ENCODE results near the gene FBXO46. TPM values are rescaled to one million over a fixed set of nuclear protein-coding genes. Genes with fewer than 3 reads are reported as not detected.

The FBXO46 gene
- total RNA-seq, 2 donors from 2014 or later: 9.9 to 15.0 TPM

DNA sequence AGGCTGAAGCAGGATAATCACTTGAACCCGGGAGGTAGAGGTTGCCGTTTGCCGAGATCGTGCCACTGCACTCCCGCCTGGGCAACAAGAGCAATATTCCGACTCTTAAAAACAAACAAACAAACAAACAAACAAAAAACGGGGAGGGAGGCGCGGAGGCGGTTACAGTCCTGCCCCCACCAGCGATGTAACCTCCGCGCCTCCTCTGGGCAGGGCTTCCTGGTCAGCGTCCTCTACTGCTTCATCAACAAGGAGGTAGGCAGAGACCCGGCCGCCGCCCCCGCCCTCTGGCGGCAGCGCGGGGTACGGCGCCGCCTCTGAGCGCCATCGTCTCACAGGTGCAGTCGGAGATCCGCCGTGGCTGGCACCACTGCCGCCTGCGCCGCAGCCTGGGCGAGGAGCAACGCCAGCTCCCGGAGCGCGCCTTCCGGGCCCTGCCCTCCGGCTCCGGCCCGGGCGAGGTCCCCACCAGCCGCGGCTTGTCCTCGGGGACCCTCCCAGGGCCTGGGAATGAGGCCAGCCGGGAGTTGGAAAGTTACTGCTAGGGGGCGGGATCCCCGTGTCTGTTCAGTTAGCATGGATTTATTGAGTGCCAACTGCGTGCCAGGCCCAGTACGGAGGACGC is 49.2 kb downstream of the FBXO46 start:
- ATAC-seq (ENCODE audit: insufficient number of reproducible peaks, low FRiP score, low read depth) (peak; percentile 86), DNase-seq (ENCODE audit: low spot score) (peak; percentile 41)
- peaks cover 11% of the 10 kb centered on the region for H3K27me3 ChIP-seq (replicated peaks; ENCODE audit: insufficient read depth)
- peaks cover 4 to 18% of the 10 kb centered on the region in 2 donors for H3K4me1 ChIP-seq (ENCODE audit: control insufficient read depth in 1 of 2, low read depth in 2 of 2)
- peak overlapping the region; percentile 69 for H3K4me3 ChIP-seq
- TF ChIP-seq, protein P1, sequence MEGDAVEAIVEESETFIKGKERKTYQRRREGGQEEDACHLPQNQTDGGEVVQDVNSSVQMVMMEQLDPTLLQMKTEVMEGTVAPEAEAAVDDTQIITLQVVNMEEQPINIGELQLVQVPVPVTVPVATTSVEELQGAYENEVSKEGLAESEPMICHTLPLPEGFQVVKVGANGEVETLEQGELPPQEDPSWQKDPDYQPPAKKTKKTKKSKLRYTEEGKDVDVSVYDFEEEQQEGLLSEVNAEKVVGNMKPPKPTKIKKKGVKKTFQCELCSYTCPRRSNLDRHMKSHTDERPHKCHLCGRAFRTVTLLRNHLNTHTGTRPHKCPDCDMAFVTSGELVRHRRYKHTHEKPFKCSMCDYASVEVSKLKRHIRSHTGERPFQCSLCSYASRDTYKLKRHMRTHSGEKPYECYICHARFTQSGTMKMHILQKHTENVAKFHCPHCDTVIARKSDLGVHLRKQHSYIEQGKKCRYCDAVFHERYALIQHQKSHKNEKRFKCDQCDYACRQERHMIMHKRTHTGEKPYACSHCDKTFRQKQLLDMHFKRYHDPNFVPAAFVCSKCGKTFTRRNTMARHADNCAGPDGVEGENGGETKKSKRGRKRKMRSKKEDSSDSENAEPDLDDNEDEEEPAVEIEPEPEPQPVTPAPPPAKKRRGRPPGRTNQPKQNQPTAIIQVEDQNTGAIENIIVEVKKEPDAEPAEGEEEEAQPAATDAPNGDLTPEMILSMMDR (IDR thresholded peaks at IDR 0.05): peak; percentile 98
- no peaks in the 10 kb centered on the region for H3K9me3 ChIP-seq
- peak overlapping the region; percentile 67 to 69 for H3K27ac ChIP-seq
- peaks cover 5% of the 10 kb centered on the region for H3K36me3 ChIP-seq

DNA sequence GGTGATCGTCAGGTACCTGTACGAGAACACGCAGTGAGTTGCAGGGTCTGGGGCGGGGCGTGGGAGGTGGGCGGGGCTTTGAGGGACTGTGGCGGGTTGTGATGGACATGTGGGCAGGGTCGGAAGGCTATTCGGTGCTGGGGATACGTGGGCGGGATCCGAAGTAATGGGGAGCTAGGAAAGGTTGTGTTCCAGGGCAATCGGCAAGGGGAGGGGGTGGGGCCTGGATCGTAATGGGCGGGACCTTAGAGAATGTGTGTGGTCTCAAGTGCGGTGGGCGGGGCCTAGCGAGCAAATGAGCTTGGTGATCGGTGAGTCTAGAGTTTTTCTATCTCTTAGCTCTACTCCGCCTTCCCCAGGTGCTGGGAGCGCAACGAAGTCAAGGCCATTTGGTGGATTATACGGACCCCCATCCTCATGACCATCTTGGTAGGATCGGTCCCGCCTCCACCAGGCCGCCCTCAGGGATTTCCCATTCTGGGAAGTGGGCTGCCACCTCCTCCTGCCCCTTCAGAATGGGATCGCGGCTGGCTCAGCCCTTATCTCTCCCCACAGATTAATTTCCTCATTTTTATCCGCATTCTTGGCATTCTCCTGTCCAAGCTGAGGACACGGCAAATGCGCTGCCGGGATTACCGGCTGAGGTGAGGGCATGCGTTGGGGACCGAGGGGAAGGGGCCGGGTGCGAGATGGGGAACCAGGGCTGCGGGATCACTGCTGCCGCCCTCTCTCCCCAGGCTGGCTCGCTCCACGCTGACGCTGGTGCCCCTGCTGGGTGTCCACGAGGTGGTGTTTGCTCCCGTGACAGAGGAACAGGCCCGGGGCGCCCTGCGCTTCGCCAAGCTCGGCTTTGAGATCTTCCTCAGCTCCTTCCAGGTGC is 53.1 kb downstream of the FBXO46 start:
- Histone ChIP-seq H3K9me3 (no peaks in the 10 kb centered on the region), H3K36me3 (no peaks in the 10 kb centered on the region), H3K27me3 (replicated peaks; ENCODE audit: insufficient read depth) (peaks cover 11% of the 10 kb centered on the region), H3K27ac (no peak overlapping the region), H3K4me1 (ENCODE audit: control insufficient read depth in 1 of 2, low read depth in 2 of 2) (peaks cover 4 to 18% of the 10 kb centered on the region in 2 donors), H3K4me3 (peak overlapping the region; percentile 43)
- DNase-seq (ENCODE audit: low spot score) (no peak), ATAC-seq (ENCODE audit: insufficient number of reproducible peaks, low FRiP score, low read depth) (no peak)
- TF ChIP-seq, protein P1 (IDR thresholded peaks at IDR 0.05): no peak

DNA sequence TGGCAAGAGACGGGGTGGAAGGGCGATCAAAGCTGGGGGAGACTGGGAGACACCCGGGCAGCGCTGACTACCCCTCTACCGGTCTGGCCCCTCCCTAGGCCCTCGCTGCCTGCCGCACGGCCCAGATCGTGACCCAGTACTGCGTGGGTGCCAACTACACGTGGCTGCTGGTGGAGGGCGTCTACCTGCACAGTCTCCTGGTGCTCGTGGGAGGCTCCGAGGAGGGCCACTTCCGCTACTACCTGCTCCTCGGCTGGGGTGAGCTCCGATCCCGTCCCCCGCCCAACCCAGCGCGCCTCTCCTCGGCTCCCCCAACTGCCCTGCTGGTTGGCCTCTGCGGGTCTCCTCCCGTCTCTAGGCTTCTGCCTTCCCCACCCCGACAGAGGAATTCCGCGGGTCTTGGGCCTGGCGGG is 53.8 kb downstream of the FBXO46 start:
- H3K27me3 ChIP-seq (replicated peaks; ENCODE audit: insufficient read depth): peaks cover 11% of the 10 kb centered on the region
- peak overlapping the region; percentile 43 for H3K4me3 ChIP-seq

DNA sequence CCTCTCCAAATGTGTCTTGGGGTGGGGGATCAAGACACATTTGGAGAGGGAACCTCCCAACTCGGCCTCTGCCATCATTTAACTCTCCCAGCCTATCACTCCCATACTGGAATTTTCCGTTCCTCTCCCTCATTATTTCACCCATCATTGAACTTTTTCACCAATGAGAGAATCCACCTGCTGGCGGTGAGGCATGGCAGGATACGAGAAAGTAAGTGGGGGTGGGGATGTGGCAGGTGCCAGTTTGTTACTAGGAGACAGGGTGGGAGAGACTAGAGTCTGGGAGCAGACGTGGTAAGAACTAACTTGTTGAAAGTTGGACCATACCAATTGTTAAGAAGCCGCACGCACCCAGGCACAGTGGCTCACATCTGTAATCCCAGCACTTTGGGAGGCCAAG is 55.8 kb downstream of the FBXO46 start:
- Histone ChIP-seq H3K27ac (no peak overlapping the region), H3K36me3 (no peaks in the 10 kb centered on the region), H3K4me3 (no peak overlapping the region), H3K27me3 (replicated peaks; ENCODE audit: insufficient read depth) (peaks cover 26% of the 10 kb centered on the region), H3K9me3 (no peaks in the 10 kb centered on the region), H3K4me1 (ENCODE audit: control insufficient read depth in 1 of 2, low read depth in 2 of 2) (peaks cover 4 to 8% of the 10 kb centered on the region in 2 donors)
- ATAC-seq (ENCODE audit: insufficient number of reproducible peaks, low FRiP score, low read depth) (no peak), DNase-seq (ENCODE audit: low spot score) (no peak)
- TF ChIP-seq, protein P1 (IDR thresholded peaks at IDR 0.05): no peak

More for the DNA sequence above, 53.8 kb downstream of the FBXO46 start:
- no peaks in the 10 kb centered on the region for H3K36me3 ChIP-seq
- TF ChIP-seq, protein P1 (IDR thresholded peaks at IDR 0.05): no peak
- no peaks in the 10 kb centered on the region for H3K9me3 ChIP-seq
- no peak for ATAC-seq (ENCODE audit: insufficient number of reproducible peaks, low FRiP score, low read depth)
- H3K27ac ChIP-seq: no peak overlapping the region
- no peak for DNase-seq (ENCODE audit: low spot score)
- H3K4me1 ChIP-seq (ENCODE audit: control insufficient read depth in 1 of 2, low read depth in 2 of 2): peaks cover 4 to 16% of the 10 kb centered on the region in 2 donors
